ENCODE results near the gene NR3C2. TPM values are rescaled to one million over a fixed set of nuclear protein-coding genes. Genes with fewer than 3 reads are reported as not detected.

The NR3C2 gene
- total RNA-seq, 1 donor from 2014 or later: 0.54 TPM

GRCh38 chr4:148436512-148436911 is 5.7 kb downstream of the NR3C2 start:
- Mint-ChIP-seq H3K27ac (ENCODE audit: unreplicated experiment) (no peak overlapping the region), H3K27me3 (ENCODE audit: unreplicated experiment) (no peaks in the 10 kb centered on the region), H3K36me3 (ENCODE audit: low read depth, unreplicated experiment) (no peaks in the 10 kb centered on the region), H3K4me3 (ENCODE audit: unreplicated experiment) (no peak overlapping the region), H3K4me1 (ENCODE audit: unreplicated experiment) (peaks cover under 1% of the 10 kb centered on the region), H3K9me3 (ENCODE audit: unreplicated experiment) (no peaks in the 10 kb centered on the region)
- no peak for TF ChIP-seq CTCF (IDR thresholded peaks at IDR 0.05; ENCODE audit: unreplicated experiment)
- no peak for DNase-seq (ENCODE audit: low spot score)

- H3K27ac Mint-ChIP-seq (ENCODE audit: unreplicated experiment): no peak overlapping the region
- H3K9me3 Mint-ChIP-seq (ENCODE audit: unreplicated experiment): no peaks in the 10 kb centered on the region
- H3K36me3 Mint-ChIP-seq (ENCODE audit: low read depth, unreplicated experiment): no peaks in the 10 kb centered on the region
Measured at GRCh38 chr4:148435654-148436406, 6.4 kb downstream of the NR3C2 start.

DNA sequence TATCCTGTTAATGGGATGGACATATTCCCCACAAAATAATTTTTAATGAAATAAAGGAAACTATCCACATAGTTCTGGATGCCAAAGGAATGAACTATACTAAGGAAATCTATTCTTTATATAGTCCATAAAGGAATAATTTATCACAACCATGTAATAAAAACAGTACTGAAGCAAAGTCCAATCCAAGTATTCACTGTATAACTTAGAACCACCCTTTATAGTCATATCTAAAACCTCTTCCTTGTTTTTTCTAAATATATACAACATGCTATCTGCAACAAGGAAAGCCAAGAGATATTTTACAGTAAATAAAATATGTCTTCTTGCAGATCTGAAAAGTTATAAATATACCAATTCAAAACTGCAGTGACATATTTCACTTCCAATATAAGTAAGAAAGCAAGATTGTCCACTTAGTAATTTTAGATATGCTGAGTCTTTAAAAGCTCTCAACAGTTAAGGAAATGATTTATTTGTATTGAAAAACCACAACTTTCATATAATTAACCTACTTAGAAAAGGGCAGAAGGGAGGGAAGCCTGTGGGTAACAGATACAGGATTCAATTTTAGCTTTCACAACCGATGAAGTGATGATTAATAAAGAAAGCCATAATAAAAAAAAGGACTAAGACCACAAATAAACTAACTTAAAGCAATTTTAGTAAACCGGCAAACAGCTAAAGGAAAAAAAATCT is 8.0 kb downstream of the NR3C2 start:
- Mint-ChIP-seq H3K36me3 (ENCODE audit: low read depth, unreplicated experiment) (no peaks in the 10 kb centered on the region), H3K4me1 (ENCODE audit: unreplicated experiment) (no peaks in the 10 kb centered on the region), H3K4me3 (ENCODE audit: unreplicated experiment) (no peak overlapping the region), H3K27ac (ENCODE audit: unreplicated experiment) (no peak overlapping the region), H3K27me3 (ENCODE audit: unreplicated experiment) (no peaks in the 10 kb centered on the region), H3K9me3 (ENCODE audit: unreplicated experiment) (no peaks in the 10 kb centered on the region)
- TF ChIP-seq CTCF (IDR thresholded peaks at IDR 0.05; ENCODE audit: unreplicated experiment): no peak
- no peak for DNase-seq (ENCODE audit: low spot score)

More at GRCh38 chr4:148435654-148436406, 6.4 kb downstream of the NR3C2 start:
- H3K4me1 Mint-ChIP-seq (ENCODE audit: unreplicated experiment): no peaks in the 10 kb centered on the region
- DNase-seq (ENCODE audit: low spot score): no peak
- no peaks in the 10 kb centered on the region for H3K27me3 Mint-ChIP-seq (ENCODE audit: unreplicated experiment)
- H3K4me3 Mint-ChIP-seq (ENCODE audit: unreplicated experiment): no peak overlapping the region
- TF ChIP-seq CTCF (IDR thresholded peaks at IDR 0.05; ENCODE audit: unreplicated experiment): no peak

DNA sequence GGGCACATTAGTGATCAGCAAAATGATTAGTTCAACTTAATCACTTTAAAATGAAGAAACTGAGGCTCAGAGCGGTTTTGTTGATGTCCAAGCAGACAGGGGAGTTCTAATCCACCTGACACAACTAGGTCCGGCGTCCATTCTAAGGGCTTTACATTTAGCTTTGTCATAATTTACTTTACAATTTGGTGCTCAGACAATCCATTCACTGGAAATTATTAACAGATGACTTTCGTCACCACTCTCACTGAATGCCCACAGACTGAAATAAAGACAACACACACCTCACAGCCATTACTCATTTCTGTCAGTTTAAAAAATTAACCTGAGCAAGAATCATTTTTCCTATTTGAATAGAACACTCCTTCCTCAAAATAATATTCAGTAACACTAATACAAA is 10.8 kb downstream of the NR3C2 start:
- Mint-ChIP-seq H3K27me3 (ENCODE audit: unreplicated experiment) (peaks cover 1% of the 10 kb centered on the region), H3K36me3 (ENCODE audit: low read depth, unreplicated experiment) (no peaks in the 10 kb centered on the region), H3K4me3 (ENCODE audit: unreplicated experiment) (no peak overlapping the region), H3K4me1 (ENCODE audit: unreplicated experiment) (no peaks in the 10 kb centered on the region), H3K27ac (ENCODE audit: unreplicated experiment) (no peak overlapping the region), H3K9me3 (ENCODE audit: unreplicated experiment) (no peaks in the 10 kb centered on the region)
- no peak for DNase-seq (ENCODE audit: low spot score)
- TF ChIP-seq CTCF (IDR thresholded peaks at IDR 0.05; ENCODE audit: unreplicated experiment): no peak

GRCh38 chr4:148430854-148431253 is 11.4 kb downstream of the NR3C2 start:
- DNase-seq (ENCODE audit: low spot score): no peak
- Mint-ChIP-seq H3K36me3 (ENCODE audit: low read depth, unreplicated experiment) (no peaks in the 10 kb centered on the region), H3K27ac (ENCODE audit: unreplicated experiment) (no peak overlapping the region), H3K4me3 (ENCODE audit: unreplicated experiment) (no peak overlapping the region), H3K9me3 (ENCODE audit: unreplicated experiment) (no peaks in the 10 kb centered on the region), H3K27me3 (ENCODE audit: unreplicated experiment) (peaks cover 1% of the 10 kb centered on the region), H3K4me1 (ENCODE audit: unreplicated experiment) (no peaks in the 10 kb centered on the region)
- no peak for TF ChIP-seq CTCF (IDR thresholded peaks at IDR 0.05; ENCODE audit: unreplicated experiment)
